Activated T-cell treated with anti-CD3 and anti-CD28 coated beads for 1 hour (primary cell): ENCODE results near the gene RRP1.
"Not testable (repeated sequence)": the region's sequence is repeated elsewhere in the genome, so short reads cannot be mapped to it uniquely, and the experiment has no call there.

Experiments
- DNase-seq: peaks from one replicate; pipeline ENCODE4 v3.0.0-alpha.2; 2020; ENCODE audit warnings: low read depth

Gene RRP1

GRCh38 chr21:43842742-43843141 is 53.4 kb downstream of the RRP1 start:
- no peak for DNase-seq

DNA sequence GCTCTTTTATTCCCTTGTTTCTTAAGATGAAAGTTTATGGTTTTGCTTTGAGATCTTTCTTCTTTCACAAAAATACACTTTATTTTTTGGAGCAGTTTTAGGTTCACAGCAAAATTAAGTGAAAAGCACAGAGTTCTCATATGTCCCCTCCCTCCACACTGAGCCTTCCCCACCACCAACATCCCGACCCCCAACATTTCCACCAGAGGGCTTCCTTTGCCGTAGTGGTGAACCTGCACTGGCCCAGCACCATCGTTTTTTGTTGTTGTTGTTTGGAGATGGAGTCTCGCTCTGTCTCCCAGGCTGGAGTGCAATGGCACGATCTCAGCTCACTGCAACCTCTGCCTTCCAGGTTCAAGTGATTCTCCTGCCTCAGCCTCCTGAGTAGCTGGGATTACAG is 55.5 kb downstream of the RRP1 start:
- DNase-seq = not testable (repeated sequence)

DNA sequence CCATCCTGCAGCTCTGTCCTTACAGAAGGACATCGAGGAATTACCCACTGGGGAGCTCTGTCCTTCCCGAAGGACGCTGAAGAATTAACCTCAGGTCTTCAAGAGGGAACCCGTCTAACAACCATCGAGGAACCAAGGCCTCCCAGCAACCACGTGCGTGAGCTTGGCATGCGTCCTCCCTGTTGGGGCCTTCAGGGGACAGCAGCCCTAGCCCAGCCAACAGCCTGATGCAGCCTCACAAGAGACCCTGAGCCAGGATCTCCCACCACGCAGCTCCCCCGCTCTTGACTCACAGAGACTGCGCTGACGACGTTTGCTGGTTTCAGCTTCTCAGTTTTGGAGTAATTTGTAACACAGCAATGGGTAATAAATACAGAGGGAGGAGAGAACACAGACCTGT is 56.0 kb downstream of the RRP1 start:
- no peak for DNase-seq

- DNase-seq = no peak
These were observed 57.1 kb downstream of the RRP1 start for GRCh38 chr21:43846430-43846829.

DNA sequence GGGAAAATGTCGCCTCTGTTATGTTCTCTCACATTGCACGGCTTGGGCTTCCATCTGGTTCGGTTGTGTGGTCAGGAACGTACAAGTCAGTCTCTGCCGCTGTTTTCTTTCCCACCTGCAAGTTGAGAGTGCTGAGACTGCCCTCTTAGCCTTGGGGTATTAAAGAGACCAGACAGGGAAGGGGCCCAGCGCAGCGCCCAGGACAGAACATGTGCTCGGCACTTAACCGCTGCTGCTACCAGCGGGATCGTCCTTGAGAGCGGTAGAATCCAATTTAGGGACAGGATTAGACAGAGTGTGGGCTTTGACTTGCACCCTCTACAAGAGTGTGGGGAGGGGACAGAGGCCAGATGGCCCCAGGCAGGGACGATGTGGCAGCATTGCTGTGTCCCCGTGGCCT is 57.9 kb downstream of the RRP1 start:
- no peak for DNase-seq

- DNase-seq = no peak
These were observed 59.4 kb downstream of the RRP1 start for GRCh38 chr21:43848771-43849170.

- DNase-seq = no peak
These were observed 60.3 kb downstream of the RRP1 start for GRCh38 chr21:43849532-43850299.

- no peak for DNase-seq
These were observed 61.4 kb downstream of the RRP1 start for GRCh38 chr21:43850728-43851295.

GRCh38 chr21:43851593-43851992 is 62.2 kb downstream of the RRP1 start:
- DNase-seq = no peak

- no peak for DNase-seq
These were observed 64.7 kb downstream of the RRP1 start for GRCh38 chr21:43853851-43854772.
